ENCODE results near the gene ITGA4. TPM values are rescaled to one million over a fixed set of nuclear protein-coding genes. Genes with fewer than 3 reads are reported as not detected.

ITGA4 gene
- total and polyA plus RNA-seq, 4 donors = 0.49 to 23.9 (median 8.8) TPM

- no peak for ATAC-seq (ENCODE audit: low FRiP score)
- WGBS, 2 donors = 66 to 73% methylated on average over 2 of the region's 2 CpGs
- intact Hi-C loops (cut with DNase I) = loop anchor here (10.0 kb wide), 2 partner anchors 390 to 1340 kb away; no protein-coding TSS in a partner anchor
- DNase-seq = no peak
- no peaks in the 10 kb centered on the region for H3K9me3 ChIP-seq (ENCODE audit: control insufficient read depth, low read length)
- no peaks in the 10 kb centered on the region for H3K27me3 ChIP-seq (ENCODE audit: control insufficient read depth in 1 of 2, insufficient read depth in 2 of 2, low read length in 1 of 2)
- H3K4me1 ChIP-seq (ENCODE audit: control insufficient read depth in 1 of 2, insufficient read depth in 2 of 2, low read length in 2 of 2) = no peaks in the 10 kb centered on the region
- no peaks in the 10 kb centered on the region for H3K36me3 ChIP-seq (ENCODE audit: control insufficient read depth in 1 of 2, insufficient read depth in 2 of 2, low read length in 1 of 2)
- H3K27ac ChIP-seq (ENCODE audit: low read depth in 1 of 2, low read length in 2 of 2) = no peak overlapping the region
- no peak overlapping the region for H3K4me3 ChIP-seq (ENCODE audit: low read length in 2 of 2)
Observed at GRCh38 chr2:181464966-181465365, 7.8 kb downstream of the ITGA4 start.

DNA sequence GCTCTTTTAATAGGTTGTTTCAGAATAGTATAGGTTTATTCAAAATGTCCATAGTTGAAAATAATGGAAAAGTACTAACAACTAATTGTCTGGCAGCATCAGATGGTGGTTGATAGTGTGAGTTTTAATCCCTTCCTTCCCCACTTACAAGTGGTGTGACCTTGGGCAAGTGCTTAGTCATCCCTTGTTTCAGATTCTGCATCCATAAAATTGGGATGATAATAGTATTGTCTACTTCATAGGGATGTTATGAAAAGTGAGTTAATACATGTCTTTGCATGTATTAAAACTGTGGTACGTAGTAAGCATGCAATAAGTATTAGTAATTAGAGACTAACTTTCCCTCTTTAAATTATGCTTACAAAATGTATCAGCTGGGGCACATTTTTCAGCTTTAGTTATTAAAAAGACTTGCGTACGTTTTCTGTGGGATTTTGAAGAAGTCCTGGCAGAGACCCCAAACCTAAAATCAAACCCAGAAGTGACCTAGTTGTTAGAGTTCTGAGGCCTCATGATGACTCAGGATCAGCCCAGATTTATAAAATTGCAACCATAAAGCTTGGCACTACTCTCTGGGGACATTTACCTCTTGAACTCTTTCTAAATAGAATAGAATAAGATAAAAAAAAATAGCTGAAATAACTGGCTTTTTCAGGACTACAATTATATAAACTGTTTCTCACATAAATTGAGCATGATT lies 8.6 kb downstream of the ITGA4 start:
- DNase-seq = no peak
- H3K27ac ChIP-seq (ENCODE audit: low read depth in 1 of 2, low read length in 2 of 2) = no peak overlapping the region
- intact Hi-C loops (cut with DNase I) = loop anchor here (10.0 kb wide), 2 partner anchors 391 to 1341 kb away; no protein-coding TSS in a partner anchor

DNA sequence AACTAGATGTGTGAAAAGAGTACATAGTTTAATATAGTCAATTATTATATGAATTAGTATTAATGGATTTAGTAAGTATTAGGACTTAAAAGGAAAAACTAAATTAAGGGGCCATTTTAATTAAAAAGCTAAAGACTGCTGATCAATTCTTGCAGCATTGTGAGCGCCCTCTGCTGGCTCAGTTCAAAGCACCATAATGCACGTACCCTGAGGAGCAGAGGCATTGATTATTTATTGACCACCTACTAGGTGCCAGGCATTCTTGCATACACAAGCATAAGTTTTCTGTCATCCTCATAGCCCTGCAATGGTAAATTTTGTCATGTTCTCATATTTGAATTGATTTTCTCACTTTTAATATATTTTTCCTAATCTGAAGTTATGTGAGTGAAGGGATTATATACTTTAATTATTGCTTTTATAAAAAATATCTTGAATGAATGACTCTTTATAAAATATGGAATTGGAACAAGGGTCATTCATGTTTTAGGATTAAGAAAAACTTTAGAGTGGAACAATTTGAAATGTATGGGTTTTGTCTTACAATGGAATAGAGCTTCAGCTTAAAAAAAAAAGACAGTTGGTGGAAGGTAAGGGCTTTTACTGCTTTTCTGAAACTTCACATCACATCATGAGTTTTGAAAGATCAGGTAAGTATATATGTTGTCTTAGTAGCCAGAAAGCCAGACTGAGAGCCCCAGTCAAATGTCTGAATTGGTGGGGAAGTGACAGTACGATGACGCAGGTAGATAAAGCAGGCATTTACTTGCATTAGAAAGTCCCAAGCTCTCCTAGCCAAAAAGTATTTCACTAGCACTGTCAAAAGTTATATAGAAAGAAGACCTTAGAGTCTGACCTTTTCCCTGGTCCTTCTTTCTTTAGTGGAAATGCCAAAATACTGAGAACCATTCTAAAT lies 9.7 kb downstream of the ITGA4 start:
- WGBS, 2 donors = 53% methylated on average over 4 of the region's 4 CpGs

More for the DNA sequence above, 8.6 kb downstream of the ITGA4 start:
- 75 to 77% methylated on average over 3 of the region's 3 CpGs for WGBS, 2 donors
- H3K4me1 ChIP-seq (ENCODE audit: control insufficient read depth in 1 of 2, insufficient read depth in 2 of 2, low read length in 2 of 2) = no peaks in the 10 kb centered on the region
- no peaks in the 10 kb centered on the region for H3K9me3 ChIP-seq (ENCODE audit: control insufficient read depth, low read length)
- H3K4me3 ChIP-seq (ENCODE audit: low read length in 2 of 2) = no peak overlapping the region
- no peak for ATAC-seq (ENCODE audit: low FRiP score)
- H3K27me3 ChIP-seq (ENCODE audit: control insufficient read depth in 1 of 2, insufficient read depth in 2 of 2, low read length in 1 of 2) = no peaks in the 10 kb centered on the region
- H3K36me3 ChIP-seq (ENCODE audit: control insufficient read depth in 1 of 2, insufficient read depth in 2 of 2, low read length in 1 of 2) = no peaks in the 10 kb centered on the region

GRCh38 chr2:181467966-181468707 lies 11.0 kb downstream of the ITGA4 start:
- Histone ChIP-seq H3K9me3 (ENCODE audit: control insufficient read depth, low read length) (no peaks in the 10 kb centered on the region), H3K27ac (ENCODE audit: low read depth in 1 of 2, low read length in 2 of 2) (no peak overlapping the region), H3K4me3 (ENCODE audit: low read length in 2 of 2) (no peak overlapping the region), H3K4me1 (ENCODE audit: control insufficient read depth in 1 of 2, insufficient read depth in 2 of 2, low read length in 2 of 2) (no peaks in the 10 kb centered on the region), H3K27me3 (ENCODE audit: control insufficient read depth in 1 of 2, insufficient read depth in 2 of 2, low read length in 1 of 2) (no peaks in the 10 kb centered on the region), H3K36me3 (ENCODE audit: control insufficient read depth in 1 of 2, insufficient read depth in 2 of 2, low read length in 1 of 2) (no peaks in the 10 kb centered on the region)
- intact Hi-C loops (cut with DNase I) = loop anchor here (10.0 kb wide), 2 partner anchors 393 to 1343 kb away; no protein-coding TSS in a partner anchor
- ATAC-seq (ENCODE audit: low FRiP score) (no peak), DNase-seq (no peak)
- WGBS, 2 donors = 53 to 64% methylated on average over 3 of the region's 3 CpGs

More for the DNA sequence above, 9.7 kb downstream of the ITGA4 start:
- Histone ChIP-seq H3K27ac (ENCODE audit: low read depth in 1 of 2, low read length in 2 of 2) (no peak overlapping the region), H3K4me3 (ENCODE audit: low read length in 2 of 2) (no peak overlapping the region), H3K27me3 (ENCODE audit: control insufficient read depth in 1 of 2, insufficient read depth in 2 of 2, low read length in 1 of 2) (no peaks in the 10 kb centered on the region), H3K9me3 (ENCODE audit: control insufficient read depth, low read length) (no peaks in the 10 kb centered on the region), H3K36me3 (ENCODE audit: control insufficient read depth in 1 of 2, insufficient read depth in 2 of 2, low read length in 1 of 2) (no peaks in the 10 kb centered on the region), H3K4me1 (ENCODE audit: control insufficient read depth in 1 of 2, insufficient read depth in 2 of 2, low read length in 2 of 2) (no peaks in the 10 kb centered on the region)
- ATAC-seq (ENCODE audit: low FRiP score) (peak; percentile 64), DNase-seq (peak; percentile 79 to 89)
- intact Hi-C loops (cut with DNase I) = loop anchor here (10.0 kb wide), 2 partner anchors 392 to 1342 kb away; no protein-coding TSS in a partner anchor

DNA sequence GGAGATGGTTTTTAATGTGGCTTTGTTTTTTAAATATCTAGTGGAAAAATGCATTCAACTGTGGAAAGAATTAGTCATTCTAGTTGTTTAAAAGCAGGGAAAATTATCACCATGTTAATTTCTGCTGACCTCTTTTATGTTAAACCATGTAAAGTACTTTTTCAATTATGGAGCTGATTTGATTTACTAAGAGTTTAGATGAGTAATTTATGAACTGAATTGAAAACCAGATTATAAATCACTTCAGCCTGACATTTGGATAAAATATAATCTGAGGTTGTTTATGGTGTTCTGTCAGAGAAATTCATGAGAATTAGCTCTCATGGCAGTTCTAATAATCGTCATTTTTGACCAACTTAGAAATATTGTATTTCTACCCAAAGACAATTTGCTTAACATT lies 11.6 kb downstream of the ITGA4 start:
- ATAC-seq (ENCODE audit: low FRiP score) = no peak
- no peak overlapping the region for H3K27ac ChIP-seq (ENCODE audit: low read depth in 1 of 2, low read length in 2 of 2)
- H3K4me3 ChIP-seq (ENCODE audit: low read length in 2 of 2) = no peak overlapping the region
- H3K36me3 ChIP-seq (ENCODE audit: control insufficient read depth in 1 of 2, insufficient read depth in 2 of 2, low read length in 1 of 2) = no peaks in the 10 kb centered on the region
- H3K9me3 ChIP-seq (ENCODE audit: control insufficient read depth, low read length) = no peaks in the 10 kb centered on the region
- intact Hi-C loops (cut with DNase I) = loop anchor here (10.0 kb wide), 2 partner anchors 394 to 1344 kb away; no protein-coding TSS in a partner anchor
- no peaks in the 10 kb centered on the region for H3K4me1 ChIP-seq (ENCODE audit: control insufficient read depth in 1 of 2, insufficient read depth in 2 of 2, low read length in 2 of 2)
- 29 to 51% methylated on average over 1 of the region's 1 CpG for WGBS, 2 donors
- H3K27me3 ChIP-seq (ENCODE audit: control insufficient read depth in 1 of 2, insufficient read depth in 2 of 2, low read length in 1 of 2) = no peaks in the 10 kb centered on the region
- DNase-seq = no peak

GRCh38 chr2:181471226-181471625 lies 14.0 kb downstream of the ITGA4 start:
- no peak for DNase-seq
- Histone ChIP-seq H3K27ac (ENCODE audit: low read depth in 1 of 2, low read length in 2 of 2) (no peak overlapping the region), H3K4me1 (ENCODE audit: control insufficient read depth in 1 of 2, insufficient read depth in 2 of 2, low read length in 2 of 2) (no peaks in the 10 kb centered on the region), H3K36me3 (ENCODE audit: control insufficient read depth in 1 of 2, insufficient read depth in 2 of 2, low read length in 1 of 2) (no peaks in the 10 kb centered on the region), H3K9me3 (ENCODE audit: control insufficient read depth, low read length) (no peaks in the 10 kb centered on the region), H3K4me3 (ENCODE audit: low read length in 2 of 2) (no peak overlapping the region), H3K27me3 (ENCODE audit: control insufficient read depth in 1 of 2, insufficient read depth in 2 of 2, low read length in 1 of 2) (no peaks in the 10 kb centered on the region)
- intact Hi-C loops (cut with DNase I) = no loop called here
- 80 to 87% methylated on average over 3 of the region's 3 CpGs for WGBS, 2 donors
- no peak for ATAC-seq (ENCODE audit: low FRiP score)

DNA sequence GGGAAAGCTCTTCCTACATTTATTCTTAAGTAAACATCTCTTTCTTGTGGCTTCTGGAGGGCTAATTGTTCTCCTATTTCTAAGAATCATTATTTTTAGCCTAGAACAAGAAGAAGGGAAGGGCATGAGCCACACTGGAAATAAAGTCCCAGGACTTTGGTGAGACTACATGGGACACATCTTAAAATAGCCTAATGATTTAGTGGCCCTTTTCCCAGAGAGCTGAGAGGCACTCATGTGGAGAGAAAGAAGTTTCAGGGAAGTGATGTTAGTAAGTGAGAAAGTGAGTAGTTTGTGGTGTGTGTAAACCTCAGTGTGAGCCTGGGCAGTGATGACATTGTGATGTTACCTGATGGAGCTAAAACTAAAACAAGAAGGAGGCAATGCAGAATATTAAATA lies 14.6 kb downstream of the ITGA4 start:
- Histone ChIP-seq H3K9me3 (ENCODE audit: control insufficient read depth, low read length) (no peaks in the 10 kb centered on the region), H3K27ac (ENCODE audit: low read depth in 1 of 2, low read length in 2 of 2) (no peak overlapping the region), H3K27me3 (ENCODE audit: control insufficient read depth in 1 of 2, insufficient read depth in 2 of 2, low read length in 1 of 2) (no peaks in the 10 kb centered on the region), H3K4me1 (ENCODE audit: control insufficient read depth in 1 of 2, insufficient read depth in 2 of 2, low read length in 2 of 2) (no peaks in the 10 kb centered on the region), H3K36me3 (ENCODE audit: control insufficient read depth in 1 of 2, insufficient read depth in 2 of 2, low read length in 1 of 2) (no peaks in the 10 kb centered on the region), H3K4me3 (ENCODE audit: low read length in 2 of 2) (no peak overlapping the region)
- DNase-seq (no peak), ATAC-seq (ENCODE audit: low FRiP score) (no peak)
- intact Hi-C loops (cut with DNase I) = no loop called here

GRCh38 chr2:181472990-181473389 lies 15.8 kb downstream of the ITGA4 start:
- no peak for DNase-seq
- H3K9me3 ChIP-seq (ENCODE audit: control insufficient read depth, low read length) = no peaks in the 10 kb centered on the region
- WGBS, 2 donors = 87 to 88% methylated on average over 6 of the region's 6 CpGs
- H3K4me3 ChIP-seq (ENCODE audit: low read length in 2 of 2) = no peak overlapping the region
- no peaks in the 10 kb centered on the region for H3K27me3 ChIP-seq (ENCODE audit: control insufficient read depth in 1 of 2, insufficient read depth in 2 of 2, low read length in 1 of 2)
- no peak for ATAC-seq (ENCODE audit: low FRiP score)
- intact Hi-C loops (cut with DNase I) = no loop called here
- no peaks in the 10 kb centered on the region for H3K36me3 ChIP-seq (ENCODE audit: control insufficient read depth in 1 of 2, insufficient read depth in 2 of 2, low read length in 1 of 2)
- H3K27ac ChIP-seq (ENCODE audit: low read depth in 1 of 2, low read length in 2 of 2) = no peak overlapping the region
- no peaks in the 10 kb centered on the region for H3K4me1 ChIP-seq (ENCODE audit: control insufficient read depth in 1 of 2, insufficient read depth in 2 of 2, low read length in 2 of 2)
